SIG-M5 treated with dmso at 0.1 percent for 504 hours (cell line): ENCODE measurements around the gene CCDC38.
"Not testable (repeated sequence)": the region's sequence is repeated elsewhere in the genome, so short reads cannot be mapped to it uniquely, and the experiment has no call there.

Experiments used
- DNase-seq: peaks from one replicate; lab custom pipeline; 2025; ENCODE audit not compliant: unreplicated experiment; lab: John Stamatoyannopoulos, UW

Gene CCDC38

DNA sequence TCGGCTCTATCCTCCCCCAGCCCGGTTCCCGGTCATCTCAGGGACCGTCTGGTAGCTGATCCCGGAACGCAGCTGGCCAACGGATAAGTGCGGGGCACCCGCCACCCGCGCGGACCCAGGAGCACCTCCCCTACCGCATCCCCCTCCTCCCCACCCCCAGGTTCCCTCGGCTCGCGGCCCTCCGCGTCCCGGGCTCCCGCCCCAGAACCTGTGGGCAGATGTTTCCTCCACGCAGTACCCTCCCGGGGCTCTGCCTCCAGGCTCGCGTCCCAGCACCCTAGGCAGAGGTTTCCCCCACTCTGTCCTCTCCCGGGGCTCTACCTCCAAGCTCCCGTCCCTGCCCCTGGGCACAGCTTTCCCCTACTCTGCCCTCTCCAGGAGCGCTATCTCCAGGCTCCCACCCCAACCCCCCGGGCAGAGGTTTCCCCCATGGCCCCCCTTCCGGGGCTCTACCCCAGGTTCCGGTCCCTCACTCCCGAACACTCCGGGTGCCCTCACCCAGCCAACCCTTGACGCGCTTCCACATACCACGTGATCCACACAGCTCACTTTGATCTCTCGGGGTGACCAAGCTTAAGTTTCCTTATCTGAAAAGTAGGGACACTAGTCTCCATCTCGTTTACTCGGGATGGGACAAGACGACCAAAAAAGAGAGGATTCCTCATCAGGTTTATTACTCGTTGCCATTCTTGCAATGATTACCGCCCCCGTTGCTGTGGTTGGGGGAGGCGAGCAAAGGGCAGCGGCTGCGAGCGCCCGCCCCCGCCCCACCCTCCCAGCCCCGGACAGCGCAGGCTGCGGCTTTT lies at the start of gene CCDC38:
Gene CCDC38, minus strand, starts transcription at position 91 of the 806 bp plus-strand sequence. CDS start 6,105 bp downstream, outside the sequence.
- peak; percentile 90 for DNase-seq

DNA sequence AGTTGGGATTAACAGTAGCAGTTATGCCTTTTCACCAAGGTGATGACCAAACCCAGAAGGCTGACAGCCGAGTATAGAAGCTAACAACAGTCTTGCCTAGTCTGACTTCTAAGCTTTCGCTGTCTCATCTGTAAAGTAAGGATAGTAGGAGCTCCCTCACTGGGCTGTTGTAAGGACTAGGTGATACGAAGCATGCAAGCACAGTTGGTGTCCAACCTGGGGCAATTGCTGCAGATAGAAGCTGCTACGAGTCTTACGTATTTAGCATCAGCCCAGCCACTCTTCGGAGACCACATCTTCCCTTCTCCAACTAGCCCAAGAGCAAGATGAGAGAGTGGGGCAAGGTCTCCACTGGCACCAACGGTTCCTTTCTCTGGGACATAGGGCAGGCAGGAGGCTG lies 47.7 kb upstream of the CCDC38 start:
- DNase-seq, result no peak

DNA sequence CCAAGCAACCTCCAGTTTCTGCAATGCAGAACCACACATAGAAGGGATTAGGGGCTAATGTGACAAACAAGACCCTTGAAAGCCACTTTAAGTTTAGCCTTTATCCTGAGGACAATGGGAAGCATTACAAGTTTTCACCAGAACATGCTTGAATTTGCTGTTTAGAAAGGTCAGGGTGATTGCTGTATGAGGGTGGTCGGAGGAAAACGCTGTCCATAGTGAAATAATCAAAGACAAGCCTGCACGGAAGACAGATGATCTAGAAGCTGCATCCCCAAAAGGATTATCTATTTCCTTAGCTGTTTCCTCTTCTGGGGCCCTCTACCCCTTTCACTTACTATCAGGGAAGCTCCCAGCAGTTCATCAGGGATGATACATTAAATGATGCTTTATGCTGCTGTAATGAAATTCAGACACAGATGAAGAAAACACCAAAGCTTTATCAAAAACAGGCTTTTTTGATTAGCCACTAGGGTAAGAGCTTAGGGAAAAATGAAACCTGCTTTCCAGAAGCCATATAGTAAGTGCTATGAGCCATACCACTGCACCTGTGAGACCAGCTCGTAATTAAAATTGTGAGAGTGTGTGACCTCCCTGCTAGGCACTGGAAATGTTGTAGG lies 47.2 kb upstream of the CCDC38 start:
- no peak for DNase-seq

DNA sequence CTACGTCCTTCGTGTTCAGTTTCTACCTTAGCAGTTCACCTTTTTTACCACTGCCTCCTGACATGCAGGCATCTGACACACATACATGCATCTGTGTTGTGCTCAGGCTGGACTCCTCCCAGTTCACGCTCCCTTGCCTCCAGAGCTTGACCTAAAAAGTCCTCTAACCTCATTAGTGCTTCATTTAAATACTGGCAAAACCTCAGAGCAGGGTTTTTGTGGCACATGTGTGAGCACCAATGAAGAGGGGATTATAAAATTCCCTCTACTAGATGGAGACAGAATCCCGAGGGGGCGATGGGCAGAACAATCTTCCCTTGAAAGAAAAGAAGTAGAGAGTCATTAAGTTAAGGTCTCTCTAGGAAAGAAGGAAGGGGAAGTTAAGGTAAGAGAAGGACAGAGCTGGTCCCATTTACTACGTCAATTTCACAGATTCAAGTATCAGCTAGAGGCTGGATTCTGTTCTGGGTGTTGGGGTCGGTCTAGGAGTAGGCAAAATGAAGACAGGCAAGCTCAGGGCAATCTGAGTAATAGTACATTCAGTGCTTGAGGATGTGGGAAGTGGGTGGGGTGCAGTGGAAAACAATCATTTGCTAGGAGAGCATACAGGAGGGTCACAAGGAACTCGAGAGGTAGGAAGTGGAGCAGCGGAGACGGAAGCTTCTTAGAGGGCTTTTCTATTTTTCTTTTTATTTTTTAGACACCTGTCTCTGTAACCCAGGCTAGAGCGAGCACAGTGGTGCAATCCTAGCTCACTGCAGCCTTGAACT lies 46.3 kb upstream of the CCDC38 start:
- DNase-seq, result no peak

DNA sequence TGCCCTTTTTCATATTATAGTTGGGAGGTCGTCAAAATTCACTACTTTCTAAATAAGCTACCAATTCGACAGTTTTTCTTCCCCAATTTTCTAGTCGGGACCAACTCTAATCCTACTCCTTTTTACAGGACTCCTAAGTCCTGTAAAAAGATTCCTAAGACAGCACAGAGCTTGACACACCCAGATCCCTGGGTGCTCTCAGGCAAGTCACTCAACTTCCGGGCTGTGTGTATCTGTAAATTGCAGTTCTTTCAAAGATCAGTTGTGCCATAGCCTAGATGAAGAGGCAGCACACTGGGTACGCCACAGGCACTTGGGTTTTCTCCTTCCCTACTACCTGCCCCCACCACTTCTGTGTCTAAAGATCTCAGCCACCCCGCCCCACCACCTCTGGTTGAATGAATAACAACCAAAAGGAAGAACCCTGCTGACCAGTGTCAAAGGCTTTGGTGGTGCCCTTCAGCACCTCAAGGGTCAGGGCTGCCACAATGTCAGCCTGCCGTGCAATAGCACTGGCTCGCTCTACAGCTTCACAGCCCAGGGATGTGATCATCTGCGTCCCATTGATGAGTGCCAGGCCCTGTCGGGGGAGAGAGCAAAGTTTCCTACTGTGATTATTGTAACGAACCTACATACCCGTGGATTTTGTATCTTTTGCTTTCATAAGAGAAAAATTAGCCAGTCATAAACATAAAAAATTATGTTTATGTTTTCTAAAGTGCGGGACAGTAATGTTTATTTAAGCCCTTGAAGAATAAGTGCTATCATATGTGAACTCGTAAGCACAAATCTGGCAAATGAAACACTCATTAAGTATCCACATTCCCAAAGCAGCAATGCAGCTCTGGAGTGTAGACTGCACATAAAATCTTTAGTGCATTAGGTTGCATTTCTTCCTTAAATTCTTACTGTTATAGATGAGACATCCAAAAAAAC lies 44.5 kb upstream of the CCDC38 start:
- DNase-seq, result no peak

DNA sequence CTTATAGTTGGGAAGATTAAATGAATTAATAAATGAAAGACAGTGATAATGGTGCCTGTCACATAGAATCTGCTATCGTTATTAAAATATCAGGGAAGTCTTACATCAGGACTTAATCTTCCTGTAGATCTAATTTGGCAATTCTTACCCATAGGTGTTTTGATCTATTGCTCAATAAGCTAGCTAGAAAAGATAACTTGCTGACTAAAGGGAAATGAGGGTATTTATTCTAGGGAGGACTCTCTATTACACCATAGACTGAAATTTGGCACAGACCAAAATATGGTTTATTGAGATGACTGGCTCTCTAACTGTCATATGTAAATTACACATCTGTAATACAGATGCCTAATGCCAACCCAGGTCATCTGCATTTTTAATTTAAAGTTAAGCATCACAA lies 42.3 kb upstream of the CCDC38 start:
- no peak for DNase-seq

DNA sequence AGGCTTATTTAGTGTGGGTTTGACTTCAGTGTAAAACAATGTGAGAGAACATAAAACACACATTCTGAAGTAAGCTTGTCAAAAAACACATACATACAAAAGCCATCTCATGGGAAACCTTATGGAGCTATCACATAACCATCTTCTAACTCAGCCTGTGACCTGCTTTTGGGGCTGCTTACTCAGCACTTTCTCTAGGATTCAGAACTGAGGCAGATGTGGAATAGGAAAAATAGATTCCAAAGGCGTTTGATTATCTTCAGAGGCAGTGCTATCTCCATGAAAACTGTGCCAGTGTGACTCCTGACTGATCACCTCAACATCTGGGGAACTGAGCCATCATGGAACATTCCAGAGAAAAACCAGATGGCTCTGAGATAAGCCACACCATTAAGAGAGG lies 40.2 kb upstream of the CCDC38 start:
- no peak for DNase-seq

DNA sequence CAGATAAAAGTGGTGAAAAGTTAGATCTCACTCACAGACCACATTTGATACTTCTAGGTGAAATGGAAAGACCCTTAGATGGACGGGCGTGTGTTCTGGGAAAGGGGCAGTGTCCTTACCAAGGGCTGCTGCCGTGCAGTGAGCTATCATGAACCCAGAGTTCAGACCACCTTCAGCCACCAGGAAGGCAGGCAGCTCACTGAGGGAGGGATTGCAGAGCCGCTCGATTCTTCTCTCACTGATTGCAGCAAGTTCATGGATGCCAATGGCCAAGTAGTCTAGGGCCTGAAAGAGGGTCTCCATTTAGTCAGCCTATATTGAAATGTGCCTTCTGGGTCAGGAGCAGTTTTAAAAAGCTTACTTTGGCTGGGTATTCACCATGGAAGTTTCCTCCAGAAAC lies 38.0 kb upstream of the CCDC38 start:
- no peak for DNase-seq

DNA sequence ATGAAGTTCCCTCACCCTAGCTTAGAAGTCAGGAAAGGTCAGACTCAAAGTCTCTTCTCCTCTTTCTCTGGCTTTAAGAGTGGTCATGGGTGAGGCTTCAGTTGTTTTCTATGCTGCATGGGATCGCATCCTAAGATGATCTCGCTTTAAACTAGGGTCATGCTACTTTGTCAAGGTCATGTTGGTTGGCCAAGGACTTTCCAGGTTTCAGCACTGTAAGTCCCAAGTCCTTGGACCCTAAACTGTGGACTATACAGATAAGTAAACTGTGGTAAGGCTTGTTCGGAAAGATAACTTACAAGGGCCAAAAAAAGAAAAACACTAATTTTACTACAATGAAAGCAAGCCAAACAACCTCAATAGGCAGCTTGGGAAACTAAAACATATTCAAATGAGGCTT lies 36.4 kb upstream of the CCDC38 start:
- DNase-seq, result no peak

DNA sequence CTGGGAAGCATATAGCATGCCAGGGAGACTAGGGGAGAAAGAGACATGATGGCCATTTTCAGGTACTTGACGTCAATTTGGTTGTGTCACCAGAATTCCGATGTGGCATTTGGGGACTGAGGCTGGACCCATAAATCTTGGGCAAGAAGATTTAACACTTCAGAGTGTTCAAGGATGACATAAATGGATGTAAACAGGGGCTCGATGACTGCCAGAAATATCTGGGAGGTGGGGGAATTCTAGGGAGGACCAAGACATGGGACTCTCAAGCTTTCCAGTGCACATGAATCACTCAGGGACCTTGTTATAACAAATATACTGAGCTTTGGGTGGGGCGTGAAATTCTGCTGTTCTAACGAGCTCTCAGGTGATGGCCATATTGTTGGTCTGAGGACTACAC lies 35.9 kb upstream of the CCDC38 start:
- DNase-seq, result no peak

DNA sequence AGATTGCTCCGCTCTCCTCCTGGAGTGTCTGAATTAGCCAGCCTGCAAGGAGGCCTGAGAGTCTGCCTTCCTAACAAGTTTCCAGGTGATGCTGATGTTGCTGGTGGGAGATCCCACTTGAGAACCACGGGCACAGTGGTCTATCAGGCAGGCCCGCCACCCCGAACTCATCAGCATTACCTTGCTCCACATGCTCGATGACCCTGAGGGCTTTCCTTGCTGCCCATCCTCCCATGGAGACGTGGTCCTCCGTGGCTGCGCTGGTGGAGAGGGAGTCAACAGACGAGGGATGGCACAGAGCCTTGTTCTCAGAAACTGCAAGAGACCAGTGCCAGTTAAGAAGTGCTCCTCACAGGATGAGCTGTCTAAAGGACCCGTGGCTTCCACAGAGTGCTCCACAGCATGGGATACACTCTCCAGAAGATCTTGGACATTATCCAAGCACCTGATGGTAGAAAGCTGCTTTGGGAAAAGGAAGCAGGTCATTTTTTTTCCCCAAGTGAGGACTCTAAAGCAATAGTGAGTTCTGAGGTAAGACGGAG lies 35.4 kb upstream of the CCDC38 start:
- no peak for DNase-seq

DNA sequence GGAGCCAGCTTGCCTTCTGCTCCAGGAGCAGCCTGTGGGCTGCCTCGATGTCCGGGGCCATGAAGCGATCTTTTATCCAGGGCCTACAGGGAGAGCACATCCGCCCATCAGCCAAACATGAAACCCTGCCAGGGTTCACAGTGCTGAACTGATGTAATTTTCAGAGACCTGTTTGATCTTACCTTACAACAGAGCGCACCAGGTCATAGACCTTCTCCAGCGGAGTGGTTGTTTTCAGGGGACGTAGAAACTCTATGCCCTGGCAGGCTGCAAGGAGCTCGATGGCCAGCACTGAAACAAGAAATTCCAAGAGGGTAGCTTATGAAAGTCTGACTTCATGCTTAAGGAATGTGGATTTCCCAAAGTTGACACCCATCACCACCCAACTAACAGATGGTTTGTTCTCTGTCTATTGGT lies 34.0 kb upstream of the CCDC38 start:
- no peak for DNase-seq

DNA sequence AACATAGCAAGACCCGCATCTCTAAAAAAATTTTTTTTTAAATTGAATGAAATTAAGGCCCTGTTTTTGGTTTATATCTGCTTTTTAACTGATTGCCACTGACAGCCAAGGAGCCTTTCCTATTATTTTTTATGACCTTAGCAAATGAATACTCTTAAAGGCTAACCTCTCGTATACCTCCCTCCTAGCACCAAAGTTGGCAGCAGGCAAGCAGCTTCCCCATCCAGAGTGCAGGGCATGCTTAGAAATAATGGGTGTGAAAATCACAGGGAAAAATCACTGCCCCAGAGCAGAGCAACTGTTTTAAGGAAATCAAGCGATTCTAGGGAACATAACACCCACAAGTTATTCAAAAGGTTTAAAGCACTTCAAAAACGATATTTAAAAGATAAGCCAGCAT lies 33.1 kb upstream of the CCDC38 start:
- DNase-seq, result no peak

DNA sequence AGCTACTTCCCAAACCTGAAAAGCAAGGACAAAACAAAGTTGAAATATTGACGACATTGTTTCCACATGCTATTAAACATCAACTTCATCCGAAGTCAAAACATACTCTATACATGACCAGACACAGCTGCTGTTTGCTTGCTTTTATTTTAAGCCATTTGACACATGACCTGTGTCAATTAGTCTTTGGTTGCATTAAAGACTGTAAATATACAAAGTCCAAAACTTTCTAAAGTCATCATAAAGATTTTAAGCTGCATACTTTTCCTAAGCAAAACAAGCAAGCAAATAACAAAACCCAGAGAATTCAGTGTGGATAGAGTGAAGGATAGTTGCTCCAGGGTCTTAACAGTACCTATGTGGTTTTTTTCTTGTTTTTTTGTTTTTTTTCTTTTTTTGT lies 31.9 kb upstream of the CCDC38 start:
- no peak for DNase-seq

DNA sequence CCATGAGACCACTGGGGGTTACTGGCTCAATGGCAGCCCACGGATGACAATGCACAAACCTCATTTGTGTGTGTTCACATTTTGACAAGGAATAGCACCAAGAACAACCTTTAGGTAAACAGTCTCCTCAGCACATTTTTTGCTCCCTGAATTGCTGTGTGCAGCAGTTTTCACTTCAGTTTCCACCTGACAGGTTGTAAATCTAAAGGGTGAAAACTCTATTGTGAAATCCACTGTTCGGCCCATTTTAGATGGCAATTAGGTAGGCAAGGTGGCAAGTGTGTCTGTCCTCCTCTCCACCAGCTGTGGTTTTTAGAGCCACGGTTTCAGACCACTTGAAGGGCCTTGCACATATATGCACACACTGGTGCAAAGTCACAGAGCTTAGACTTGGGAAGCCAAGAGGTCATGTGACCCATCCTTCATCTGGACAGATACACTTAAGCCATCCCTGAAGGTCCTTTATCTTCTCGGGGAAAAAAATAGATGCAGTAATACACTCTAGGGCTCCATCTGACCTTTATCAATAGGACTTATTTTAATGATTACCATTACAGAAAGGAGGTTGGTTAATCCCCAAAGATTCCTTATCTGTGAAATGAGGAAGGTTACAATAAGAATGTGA lies 30.5 kb upstream of the CCDC38 start:
- no peak for DNase-seq

DNA sequence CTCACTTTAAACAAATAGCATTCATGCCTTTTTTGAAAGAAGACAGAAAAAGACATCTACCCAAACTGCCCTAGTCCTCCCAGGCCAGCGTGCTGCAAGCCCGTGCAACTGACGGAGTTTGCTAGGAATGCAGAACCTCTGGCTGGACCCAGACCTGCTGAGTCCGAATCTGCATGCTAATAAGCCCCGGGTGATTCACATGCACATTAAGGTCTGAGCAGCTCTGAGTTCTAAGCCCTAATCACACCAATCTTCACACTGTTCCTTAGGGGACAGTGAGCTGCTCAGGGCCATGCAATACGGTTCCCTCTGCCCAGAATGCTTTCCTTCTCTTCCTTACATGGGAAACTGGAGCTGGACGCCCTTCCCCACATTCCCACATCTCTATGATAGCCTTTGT lies 28.5 kb upstream of the CCDC38 start:
- no peak for DNase-seq

DNA sequence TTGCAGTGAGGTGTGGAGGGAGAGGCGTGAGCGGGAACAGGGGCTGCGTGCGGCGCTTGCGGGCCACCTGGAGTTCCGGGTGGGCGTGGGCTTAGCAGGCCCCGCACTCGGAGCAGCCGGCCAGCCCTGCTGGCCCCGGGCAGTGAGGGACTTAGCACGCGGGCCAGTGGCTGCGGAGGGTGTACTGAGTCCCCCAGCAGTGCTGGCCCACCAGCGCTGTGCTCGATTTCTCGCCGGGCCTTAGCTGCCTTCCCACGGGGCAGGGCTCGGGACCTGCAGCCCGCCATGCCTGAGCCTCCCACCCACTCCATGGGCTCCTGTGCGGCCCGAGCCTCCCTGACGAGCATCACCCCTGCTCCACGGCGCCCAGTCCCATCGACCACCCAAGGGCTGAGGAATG lies 26.7 kb upstream of the CCDC38 start:
- not testable (repeated sequence) for DNase-seq

DNA sequence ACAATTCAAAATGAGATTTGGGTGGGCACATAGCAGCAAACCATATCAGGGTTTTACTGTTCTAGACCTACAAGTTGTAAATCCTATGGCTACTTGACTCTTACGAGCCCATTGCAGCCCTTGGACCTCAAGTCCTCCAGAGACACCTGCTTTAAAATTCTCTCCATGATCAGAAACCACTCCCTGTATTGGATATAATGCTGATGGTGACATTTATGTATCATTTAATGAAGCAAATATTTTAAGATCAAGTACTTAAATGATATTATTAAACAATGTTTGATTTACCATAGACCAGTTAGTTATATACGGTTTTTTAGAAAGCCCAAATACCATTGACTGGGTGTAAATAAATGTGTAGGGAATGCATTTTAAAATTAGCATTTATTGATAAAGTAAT lies 24.9 kb upstream of the CCDC38 start:
- DNase-seq, result no peak

DNA sequence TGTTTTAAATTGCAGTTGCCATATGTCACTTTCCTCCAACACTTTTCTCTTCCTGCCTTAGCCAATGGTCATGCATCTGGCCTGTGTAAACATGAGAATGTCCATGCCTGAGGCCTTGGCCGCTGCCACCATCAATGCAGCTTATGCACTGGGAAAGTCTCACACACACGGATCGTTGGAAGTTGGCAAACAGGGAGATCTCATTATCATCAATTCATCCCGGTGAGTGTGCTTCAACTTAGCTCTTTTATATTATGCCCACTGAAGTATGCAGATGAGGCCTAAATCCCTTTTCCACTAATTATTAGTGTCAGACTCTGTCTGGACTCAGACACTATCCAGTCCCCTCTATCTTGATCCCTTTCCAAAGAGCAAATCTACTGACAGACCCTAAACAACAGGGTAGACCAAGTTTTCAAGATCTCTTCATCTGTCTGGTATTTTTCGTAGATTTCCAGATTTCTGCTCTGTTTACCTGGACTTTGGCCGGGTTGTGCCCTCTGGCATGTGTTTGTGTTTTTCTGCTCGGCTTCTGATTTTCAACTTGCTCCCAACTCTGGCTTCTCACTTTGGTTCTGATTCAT lies 24.0 kb upstream of the CCDC38 start:
- DNase-seq, result no peak

DNA sequence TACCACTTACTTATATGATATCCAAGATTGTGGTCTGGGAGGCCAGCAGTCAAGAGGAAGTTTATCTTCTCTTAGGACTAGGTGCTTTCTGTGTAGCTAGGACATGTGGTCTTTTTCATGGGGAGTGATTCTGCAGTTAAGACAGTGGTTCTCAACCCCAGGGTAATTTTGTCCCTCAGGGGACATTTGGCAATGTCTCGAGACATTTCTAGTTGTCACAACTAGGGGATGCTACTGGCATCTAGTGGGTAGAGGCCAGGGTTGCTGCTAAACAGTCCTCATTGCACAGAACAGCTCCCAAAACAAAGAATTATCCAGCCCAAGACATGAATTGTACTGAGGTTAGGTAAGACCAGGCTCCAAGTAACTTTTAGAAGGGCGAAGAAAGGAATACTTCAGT lies 20.7 kb upstream of the CCDC38 start:
- peak; percentile 35 for DNase-seq
